ENCODE data around the gene DNAJC12. TPM values are rescaled to one million over a fixed set of nuclear protein-coding genes. Genes with fewer than 3 reads are reported as not detected.

The DNAJC12 gene
- total RNA-seq, 1 experiment from 2014 or later: 2.2 TPM

DNA sequence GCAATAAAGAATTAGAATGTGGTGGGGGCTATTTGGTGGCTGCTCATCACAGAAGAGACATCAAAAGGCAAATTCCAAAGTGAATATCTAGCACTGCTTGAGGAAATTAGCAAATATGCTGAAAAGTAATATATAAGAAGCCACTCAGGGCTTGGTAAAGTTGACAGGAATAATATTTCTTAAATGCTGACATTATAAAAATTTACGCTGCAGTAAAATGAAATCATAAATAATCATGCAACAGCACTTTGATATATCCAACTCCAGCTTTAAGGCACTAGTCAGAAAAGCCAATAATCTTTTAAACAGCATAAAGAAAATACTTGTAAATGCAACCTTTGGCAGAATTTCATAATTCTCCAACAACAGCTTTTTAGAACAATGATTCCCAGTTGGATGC lies 36.9 kb downstream of the DNAJC12 start:
- no TSS peak for BruUV-seq (replicated peaks)
- intact Hi-C loops (cut with micrococcal nuclease; ENCODE audit: unreplicated experiment): no loop called here
- Histone ChIP-seq H3K4me1 (peaks cover 23% of the 10 kb centered on the region), H3K36me3 (ENCODE audit: control insufficient read depth, insufficient read depth, low read length) (no peaks in the 10 kb centered on the region), H3K27me3 (replicated peaks; ENCODE audit: control insufficient read depth, insufficient read depth, low read length) (no peaks in the 10 kb centered on the region), H3K9me3 (no peaks in the 10 kb centered on the region), H3K4me3 (ENCODE audit: low read depth, low read length) (no peak overlapping the region)
- peaks cover 25% of the 10 kb centered on the region for H3K4me1 Mint-ChIP-seq (ENCODE audit: low read depth, unreplicated experiment)
- no peaks in the 10 kb centered on the region for H3K27me3 Mint-ChIP-seq (ENCODE audit: insufficient read depth, unreplicated experiment)
- no peak for DNase-seq
- no peak overlapping the region for H3K4me3 Mint-ChIP-seq (ENCODE audit: unreplicated experiment)
- H3K27ac Mint-ChIP-seq (ENCODE audit: unreplicated experiment): no peak overlapping the region
- POLR2A ChIA-PET: no interaction called here
- no peaks in the 10 kb centered on the region for H3K9me3 Mint-ChIP-seq (ENCODE audit: unreplicated experiment)
- no peak for TF ChIP-seq CTCF (IDR thresholded peaks at IDR 0.05; ENCODE audit: insufficient read depth in 1 of 2, low read depth in 1 of 2, low read length in 1 of 2, severe bottlenecking in 1 of 2, unreplicated experiment in 1 of 2)
- H3K36me3 Mint-ChIP-seq (ENCODE audit: insufficient read depth, unreplicated experiment): no peaks in the 10 kb centered on the region
- CTCF ChIA-PET: no interaction called here

GRCh38 chr10:67794909-67795460 lies 43.0 kb downstream of the DNAJC12 start:
- TF ChIP-seq CTCF (IDR thresholded peaks at IDR 0.05; ENCODE audit: insufficient read depth in 1 of 2, low read depth in 1 of 2, low read length in 1 of 2, severe bottlenecking in 1 of 2, unreplicated experiment in 1 of 2): no peak
- no peaks in the 10 kb centered on the region for H3K36me3 Mint-ChIP-seq (ENCODE audit: insufficient read depth, unreplicated experiment)

DNA sequence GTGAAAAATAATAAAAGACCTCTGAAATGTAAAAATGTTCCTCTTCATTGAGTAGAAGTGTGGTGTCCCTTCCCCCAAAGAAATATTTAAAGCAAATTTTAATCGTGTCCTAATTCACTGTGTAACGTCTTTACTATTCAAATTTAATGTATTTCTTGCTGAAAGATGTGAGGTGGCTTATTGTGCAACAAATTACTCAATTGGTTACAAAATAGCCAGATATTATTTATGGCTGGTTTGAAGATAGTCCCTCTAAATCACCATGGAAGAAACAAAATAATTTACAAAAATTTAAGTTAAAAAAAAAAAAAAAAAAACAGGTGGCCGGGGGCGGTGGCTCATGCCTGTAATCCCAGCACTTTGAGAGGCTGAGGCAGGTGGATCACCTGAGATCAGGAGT lies 43.7 kb downstream of the DNAJC12 start:
- no TSS peak for BruUV-seq (replicated peaks)

More at GRCh38 chr10:67794909-67795460, 43.0 kb downstream of the DNAJC12 start:
- intact Hi-C loops (cut with micrococcal nuclease; ENCODE audit: unreplicated experiment): no loop called here
- Mint-ChIP-seq H3K27ac (ENCODE audit: unreplicated experiment) (no peak overlapping the region), H3K4me1 (ENCODE audit: low read depth, unreplicated experiment) (peaks cover 6% of the 10 kb centered on the region), H3K4me3 (ENCODE audit: unreplicated experiment) (no peak overlapping the region), H3K27me3 (ENCODE audit: insufficient read depth, unreplicated experiment) (no peaks in the 10 kb centered on the region), H3K9me3 (ENCODE audit: unreplicated experiment) (no peaks in the 10 kb centered on the region)
- no peaks in the 10 kb centered on the region for H3K27me3 ChIP-seq (replicated peaks; ENCODE audit: control insufficient read depth, insufficient read depth, low read length)
- no peaks in the 10 kb centered on the region for H3K36me3 ChIP-seq (ENCODE audit: control insufficient read depth, insufficient read depth, low read length)
- POLR2A ChIA-PET: no interaction called here
- H3K9me3 ChIP-seq: no peaks in the 10 kb centered on the region
- H3K4me3 ChIP-seq (ENCODE audit: low read depth, low read length): no peak overlapping the region
- DNase-seq: no peak
- BruUV-seq (replicated peaks): no TSS peak
- CTCF ChIA-PET: no interaction called here
- H3K4me1 ChIP-seq: no peaks in the 10 kb centered on the region

More for the DNA sequence above, 43.7 kb downstream of the DNAJC12 start:
- Mint-ChIP-seq H3K27ac (ENCODE audit: unreplicated experiment) (no peak overlapping the region), H3K27me3 (ENCODE audit: insufficient read depth, unreplicated experiment) (no peaks in the 10 kb centered on the region), H3K9me3 (ENCODE audit: unreplicated experiment) (no peaks in the 10 kb centered on the region), H3K4me3 (ENCODE audit: unreplicated experiment) (no peak overlapping the region), H3K4me1 (ENCODE audit: low read depth, unreplicated experiment) (peaks cover 11% of the 10 kb centered on the region), H3K36me3 (ENCODE audit: insufficient read depth, unreplicated experiment) (no peaks in the 10 kb centered on the region)
- H3K4me3 ChIP-seq (ENCODE audit: low read depth, low read length): no peak overlapping the region
- intact Hi-C loops (cut with micrococcal nuclease; ENCODE audit: unreplicated experiment): no loop called here
- no peaks in the 10 kb centered on the region for H3K9me3 ChIP-seq
- no peak for DNase-seq
- no peaks in the 10 kb centered on the region for H3K4me1 ChIP-seq
- ChIA-PET POLR2A (no interaction called here), CTCF (no interaction called here)
- no peak for TF ChIP-seq CTCF (IDR thresholded peaks at IDR 0.05; ENCODE audit: insufficient read depth in 1 of 2, low read depth in 1 of 2, low read length in 1 of 2, severe bottlenecking in 1 of 2, unreplicated experiment in 1 of 2)
- no peaks in the 10 kb centered on the region for H3K36me3 ChIP-seq (ENCODE audit: control insufficient read depth, insufficient read depth, low read length)
- H3K27me3 ChIP-seq (replicated peaks; ENCODE audit: control insufficient read depth, insufficient read depth, low read length): no peaks in the 10 kb centered on the region
